NCI-H446 (cell line): ENCODE results near the gene PDX1.

Experiments
- DNase-seq, 2 experiments: peaks; one replicate each; lab custom pipeline; 2025; lab: John Stamatoyannopoulos, UW

PDX1 gene

DNA sequence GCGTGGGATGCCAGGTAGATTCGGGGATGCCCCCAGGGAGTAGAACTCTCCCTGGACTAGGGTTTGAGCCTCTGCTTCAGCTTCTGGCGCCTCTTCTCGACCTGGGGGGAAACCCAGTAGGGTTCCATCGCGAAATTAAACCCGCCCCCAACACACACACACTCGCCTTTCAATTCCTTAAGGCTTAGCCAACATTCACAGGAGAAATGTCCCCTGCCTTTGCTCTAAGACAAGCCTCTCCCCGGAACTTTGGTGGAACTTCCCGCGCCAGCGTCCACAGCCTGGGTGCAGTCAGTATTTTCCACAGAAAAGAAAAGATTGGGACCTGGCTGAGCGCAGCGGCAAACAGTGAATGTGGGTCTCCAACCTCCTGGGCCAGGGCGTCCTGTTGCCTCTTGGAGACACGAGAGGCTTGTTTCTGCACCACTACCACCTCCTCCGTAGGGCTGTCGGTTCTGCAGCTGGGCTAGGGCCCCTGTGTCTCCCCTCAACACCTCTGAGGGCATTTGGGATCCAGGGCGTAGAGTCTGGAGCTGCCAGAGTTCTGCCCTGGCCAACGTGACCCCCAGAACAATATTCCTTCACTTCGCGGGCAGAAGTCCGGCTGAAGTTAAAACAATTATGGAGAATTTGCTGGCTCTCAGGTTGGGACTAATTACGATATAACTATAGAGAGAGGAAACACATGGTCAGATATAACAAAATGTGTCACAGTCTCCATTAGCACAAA lies 3.2 kb downstream of the PDX1 start:
- no peak for DNase-seq

DNA sequence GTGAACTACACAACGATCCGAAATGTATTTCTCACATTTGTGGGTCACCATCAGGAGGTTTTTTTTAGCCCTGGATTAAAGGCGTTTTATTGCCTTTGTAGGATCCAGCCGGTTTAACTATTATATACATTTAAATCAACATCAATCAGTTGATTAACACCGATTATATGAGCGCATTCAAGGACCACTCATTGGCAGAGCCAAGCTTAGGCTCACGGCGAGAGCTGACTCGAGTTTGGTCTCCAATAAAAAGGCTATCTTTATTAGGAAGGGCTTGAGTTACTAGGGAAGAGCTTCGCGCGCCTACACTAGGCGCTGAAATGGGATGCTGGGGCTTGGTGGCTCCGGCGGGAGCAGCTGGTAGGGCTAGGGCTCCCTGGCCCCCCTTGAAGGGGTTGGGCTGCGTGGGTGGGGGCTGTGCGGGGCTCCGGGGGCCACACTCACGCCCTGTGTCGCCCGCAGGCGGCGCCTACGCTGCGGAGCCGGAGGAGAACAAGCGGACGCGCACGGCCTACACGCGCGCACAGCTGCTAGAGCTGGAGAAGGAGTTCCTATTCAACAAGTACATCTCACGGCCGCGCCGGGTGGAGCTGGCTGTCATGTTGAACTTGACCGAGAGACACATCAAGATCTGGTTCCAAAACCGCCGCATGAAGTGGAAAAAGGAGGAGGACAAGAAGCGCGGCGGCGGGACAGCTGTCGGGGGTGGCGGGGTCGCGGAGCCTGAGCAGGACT lies 4.2 kb downstream of the PDX1 start:
- no peak for DNase-seq

DNA sequence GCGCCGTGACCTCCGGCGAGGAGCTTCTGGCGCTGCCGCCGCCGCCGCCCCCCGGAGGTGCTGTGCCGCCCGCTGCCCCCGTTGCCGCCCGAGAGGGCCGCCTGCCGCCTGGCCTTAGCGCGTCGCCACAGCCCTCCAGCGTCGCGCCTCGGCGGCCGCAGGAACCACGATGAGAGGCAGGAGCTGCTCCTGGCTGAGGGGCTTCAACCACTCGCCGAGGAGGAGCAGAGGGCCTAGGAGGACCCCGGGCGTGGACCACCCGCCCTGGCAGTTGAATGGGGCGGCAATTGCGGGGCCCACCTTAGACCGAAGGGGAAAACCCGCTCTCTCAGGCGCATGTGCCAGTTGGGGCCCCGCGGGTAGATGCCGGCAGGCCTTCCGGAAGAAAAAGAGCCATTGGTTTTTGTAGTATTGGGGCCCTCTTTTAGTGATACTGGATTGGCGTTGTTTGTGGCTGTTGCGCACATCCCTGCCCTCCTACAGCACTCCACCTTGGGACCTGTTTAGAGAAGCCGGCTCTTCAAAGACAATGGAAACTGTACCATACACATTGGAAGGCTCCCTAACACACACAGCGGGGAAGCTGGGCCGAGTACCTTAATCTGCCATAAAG lies 4.8 kb downstream of the PDX1 start:
- no peak for DNase-seq

DNA sequence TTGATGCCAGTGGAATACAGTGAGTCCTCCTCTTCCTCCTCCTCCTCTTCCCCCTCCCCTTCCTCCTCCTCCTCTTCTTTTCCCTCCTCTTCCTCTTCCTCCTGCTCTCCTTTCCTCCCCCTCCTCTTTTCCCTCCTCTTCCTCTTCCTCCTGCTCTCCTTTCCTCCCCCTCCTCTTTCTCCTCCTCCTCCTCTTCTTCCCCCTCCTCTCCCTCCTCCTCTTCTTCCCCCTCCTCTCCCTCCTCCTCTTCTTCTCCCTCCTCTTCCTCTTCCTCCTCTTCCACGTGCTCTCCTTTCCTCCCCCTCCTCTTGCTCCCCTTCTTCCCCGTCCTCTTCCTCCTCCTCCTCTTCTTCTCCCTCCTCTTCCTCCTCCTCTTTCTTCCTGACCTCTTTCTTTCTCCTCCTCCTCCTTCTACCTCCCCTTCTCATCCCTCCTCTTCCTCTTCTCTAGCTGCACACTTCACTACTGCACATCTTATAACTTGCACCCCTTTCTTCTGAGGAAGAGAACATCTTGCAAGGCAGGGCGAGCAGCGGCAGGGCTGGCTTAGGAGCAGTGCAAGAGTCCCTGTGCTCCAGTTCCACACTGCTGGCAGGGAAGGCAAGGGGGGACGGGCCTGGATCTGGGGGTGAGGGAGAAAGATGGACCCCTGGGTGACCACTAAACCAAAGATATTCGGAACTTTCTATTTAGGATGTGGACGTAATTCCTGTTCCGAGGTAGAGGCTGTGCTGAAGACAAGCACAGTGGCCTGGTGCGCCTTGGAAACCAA lies 5.6 kb downstream of the PDX1 start:
- DNase-seq = no peak

DNA sequence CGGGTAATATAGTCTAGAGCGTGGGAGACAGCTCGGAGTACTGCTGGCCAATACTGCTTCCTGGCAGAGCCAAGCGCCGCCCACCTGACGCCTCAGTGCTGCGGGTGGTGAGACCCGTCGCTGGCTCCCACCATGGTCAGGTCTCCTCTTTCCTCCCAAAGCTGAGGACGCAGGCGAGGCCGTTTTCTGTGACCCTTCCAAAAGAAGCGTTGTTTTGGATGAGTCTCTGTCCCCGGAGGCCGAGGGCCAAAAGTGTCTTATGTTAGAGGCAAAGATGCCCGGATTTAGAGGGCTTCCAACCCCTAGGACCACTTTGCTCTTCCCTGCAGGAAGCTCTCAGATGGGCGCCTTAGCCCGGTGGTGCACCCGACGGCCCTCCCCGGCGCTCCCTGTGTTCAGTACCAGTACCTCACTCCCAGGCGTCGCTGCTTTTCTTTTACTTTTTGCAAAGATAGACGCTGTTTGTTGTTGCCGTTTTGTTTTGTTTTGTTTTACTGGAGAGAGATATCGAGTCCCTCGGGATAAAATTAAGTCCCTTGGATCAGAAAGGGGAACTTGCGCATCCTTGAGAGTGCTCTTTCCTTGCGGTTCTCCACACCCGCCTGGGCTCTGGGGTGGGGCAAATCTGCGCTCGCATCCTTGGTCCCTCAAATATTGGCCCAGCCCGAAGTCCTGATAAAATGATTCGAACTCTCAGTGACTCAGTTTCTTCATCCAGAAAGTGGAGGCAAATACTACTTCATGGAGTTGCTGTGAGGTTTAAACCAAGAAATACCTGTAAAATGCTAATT lies 7.0 kb downstream of the PDX1 start:
- DNase-seq = no peak

DNA sequence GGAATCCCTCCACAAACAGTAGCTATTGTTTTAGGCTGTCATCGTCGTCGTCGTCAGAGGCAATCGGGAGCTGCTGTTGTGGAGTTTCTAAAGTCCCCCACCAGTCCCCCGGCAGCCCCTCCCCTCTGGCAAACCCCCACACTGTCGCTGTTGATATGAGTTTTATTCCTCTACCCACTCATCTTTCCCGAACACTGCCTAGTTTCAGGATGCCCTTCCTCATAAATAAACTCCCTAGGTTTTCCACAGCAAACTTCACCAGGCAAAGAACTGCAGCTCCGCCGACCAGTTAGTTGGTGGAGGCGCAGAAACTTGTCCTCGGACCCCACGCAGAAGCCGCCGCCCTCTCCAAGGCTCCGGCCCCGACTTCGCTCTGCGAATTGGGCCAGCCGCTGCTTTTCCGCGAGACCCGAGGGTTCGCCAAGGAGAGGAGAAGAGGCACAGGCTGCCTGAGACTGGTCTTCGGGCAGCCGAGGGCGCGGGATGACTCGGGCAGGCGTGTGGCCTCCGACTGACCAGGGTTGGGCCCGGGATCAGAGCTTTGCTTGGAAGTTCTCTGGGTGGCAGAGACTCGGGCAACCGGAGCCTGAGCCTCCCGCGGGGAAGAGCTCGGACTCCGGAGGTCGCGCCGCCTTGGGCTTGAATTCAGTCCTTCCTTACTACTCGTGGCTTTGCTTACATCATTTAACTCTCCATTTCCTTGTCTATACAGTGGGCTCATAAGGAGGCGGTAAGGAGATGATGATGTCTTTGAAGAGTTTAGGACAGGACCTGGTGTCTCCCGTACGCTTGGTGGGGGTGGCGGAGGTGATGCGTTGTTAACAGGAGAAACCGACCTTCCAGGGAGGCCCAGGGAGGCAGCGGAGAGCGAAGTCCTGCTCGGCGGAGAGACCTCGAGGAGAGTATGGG lies 7.9 kb downstream of the PDX1 start:
- DNase-seq = no peak

DNA sequence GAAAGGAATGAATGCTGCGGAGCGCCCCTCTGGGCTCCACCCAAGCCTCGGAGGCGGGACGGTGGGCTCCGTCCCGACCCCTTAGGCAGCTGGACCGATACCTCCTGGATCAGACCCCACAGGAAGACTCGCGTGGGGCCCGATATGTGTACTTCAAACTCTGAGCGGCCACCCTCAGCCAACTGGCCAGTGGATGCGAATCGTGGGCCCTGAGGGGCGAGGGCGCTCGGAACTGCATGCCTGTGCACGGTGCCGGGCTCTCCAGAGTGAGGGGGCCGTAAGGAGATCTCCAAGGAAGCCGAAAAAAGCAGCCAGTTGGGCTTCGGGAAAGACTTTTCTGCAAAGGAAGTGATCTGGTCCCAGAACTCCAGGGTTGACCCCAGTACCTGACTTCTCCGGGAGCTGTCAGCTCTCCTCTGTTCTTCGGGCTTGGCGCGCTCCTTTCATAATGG lies 8.6 kb downstream of the PDX1 start:
- no peak for DNase-seq

DNA sequence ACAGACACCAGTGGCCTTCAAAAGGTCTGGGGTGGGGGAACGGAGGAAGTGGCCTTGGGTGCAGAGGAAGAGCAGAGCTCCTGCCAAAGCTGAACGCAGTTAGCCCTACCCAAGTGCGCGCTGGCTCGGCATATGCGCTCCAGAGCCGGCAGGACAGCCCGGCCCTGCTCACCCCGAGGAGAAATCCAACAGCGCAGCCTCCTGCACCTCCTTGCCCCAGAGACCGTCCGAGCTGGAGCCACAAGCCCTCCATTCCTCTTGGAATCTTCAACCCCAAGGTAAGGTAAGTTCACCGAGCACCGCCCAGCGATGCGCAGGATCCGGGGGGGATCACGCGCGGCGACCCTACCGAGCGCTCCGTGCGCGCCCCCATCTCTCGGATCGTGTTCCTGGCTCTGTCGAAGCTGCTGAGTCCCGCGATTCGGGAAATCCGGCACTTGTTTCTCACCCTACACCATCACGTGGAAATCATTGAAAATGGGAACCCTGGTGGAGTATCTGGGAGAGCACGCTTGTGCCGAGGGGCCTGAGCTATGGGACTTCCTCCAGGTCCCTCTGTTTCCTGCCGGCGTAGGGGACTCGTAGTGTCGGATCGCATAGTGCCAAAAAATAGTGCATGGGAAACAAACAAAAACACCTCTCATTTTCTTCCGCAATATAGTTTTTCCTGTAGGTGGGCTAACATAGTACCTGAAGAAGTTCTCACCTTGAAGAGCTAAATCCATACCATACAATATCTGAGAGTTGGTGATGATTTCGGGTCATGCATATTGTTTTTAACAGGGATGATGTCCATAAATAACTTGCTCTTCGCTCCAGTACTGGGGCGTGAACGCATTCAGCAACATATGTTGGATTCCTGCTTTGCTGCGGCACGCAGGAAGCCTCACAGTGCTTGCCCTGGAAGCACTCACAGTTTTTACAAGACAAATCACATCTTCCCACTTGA lies 9.3 kb downstream of the PDX1 start:
- no peak for DNase-seq

DNA sequence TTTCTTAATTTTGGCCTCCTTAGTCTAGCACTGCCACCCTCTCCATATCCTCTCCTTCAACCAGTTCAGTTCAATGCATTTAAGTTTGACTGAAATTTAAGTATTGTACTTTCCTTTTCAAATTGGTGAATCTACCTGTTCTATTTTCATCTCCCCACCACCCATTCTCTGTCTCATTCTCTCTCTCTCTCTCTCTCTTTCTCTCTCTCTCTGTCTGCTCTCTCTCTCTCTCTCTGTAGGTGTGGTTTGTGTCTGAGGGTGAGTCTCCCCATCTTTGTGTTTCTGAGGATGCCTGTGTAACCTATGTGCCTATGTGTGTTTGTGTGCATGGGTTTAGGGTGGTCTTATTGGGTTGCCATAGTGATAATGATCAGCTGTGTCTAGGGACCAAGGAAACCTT lies 10.1 kb downstream of the PDX1 start:
- DNase-seq = no peak

DNA sequence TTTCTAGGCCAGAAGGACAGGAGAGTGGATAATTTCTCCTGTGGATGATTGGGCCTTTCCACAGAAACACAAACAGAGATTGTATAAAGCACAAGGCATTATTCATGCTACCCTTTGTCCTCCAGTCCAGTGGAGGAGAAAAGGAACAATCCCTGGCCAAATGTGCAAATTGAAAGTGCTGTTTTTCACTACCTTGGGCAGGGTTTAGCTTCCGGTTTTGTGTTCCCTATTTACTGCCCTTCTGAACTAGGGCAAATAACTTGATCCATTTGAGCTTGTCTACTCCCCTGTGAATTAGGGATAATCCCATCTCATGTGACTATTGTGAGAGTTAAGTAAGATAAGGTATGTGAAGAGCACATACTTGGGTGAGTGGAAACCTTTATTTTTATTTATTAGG lies 13.3 kb downstream of the PDX1 start:
- DNase-seq = no peak

DNA sequence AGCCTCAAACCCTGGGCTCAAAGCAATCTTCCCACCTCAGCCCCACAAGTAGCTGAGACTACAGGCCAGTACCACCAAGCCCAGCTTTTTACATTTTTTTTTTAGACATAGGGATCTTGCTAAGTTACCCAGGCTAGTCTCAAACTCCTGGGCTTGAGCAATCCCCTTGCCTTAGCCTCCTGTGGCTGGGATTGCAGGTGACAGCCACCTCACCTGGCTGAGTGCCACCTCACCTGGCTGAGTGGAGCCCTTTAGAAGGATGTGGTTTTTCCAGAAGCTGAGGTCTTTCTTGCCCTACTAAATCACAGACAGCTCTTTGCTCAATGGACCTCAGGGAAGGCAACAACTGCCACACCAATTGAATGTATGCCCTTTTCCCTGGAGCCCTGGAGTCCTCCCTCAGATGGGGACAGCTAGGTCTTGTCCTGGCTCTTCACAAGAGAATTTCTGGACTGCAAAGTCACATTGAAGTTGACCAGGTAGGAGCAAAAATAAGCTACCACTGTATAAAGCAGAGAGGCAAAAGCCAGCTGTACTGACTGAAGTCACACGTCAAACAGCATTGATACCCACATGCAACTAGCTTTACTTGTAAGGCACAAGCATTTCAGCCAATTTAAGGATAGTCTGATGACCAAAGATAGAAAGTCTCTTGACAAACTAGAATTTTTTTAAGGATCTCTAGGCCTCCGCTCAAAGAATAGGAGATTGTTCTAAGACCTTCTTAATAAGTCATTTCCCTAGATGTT lies 14.0 kb downstream of the PDX1 start:
- DNase-seq = no peak

DNA sequence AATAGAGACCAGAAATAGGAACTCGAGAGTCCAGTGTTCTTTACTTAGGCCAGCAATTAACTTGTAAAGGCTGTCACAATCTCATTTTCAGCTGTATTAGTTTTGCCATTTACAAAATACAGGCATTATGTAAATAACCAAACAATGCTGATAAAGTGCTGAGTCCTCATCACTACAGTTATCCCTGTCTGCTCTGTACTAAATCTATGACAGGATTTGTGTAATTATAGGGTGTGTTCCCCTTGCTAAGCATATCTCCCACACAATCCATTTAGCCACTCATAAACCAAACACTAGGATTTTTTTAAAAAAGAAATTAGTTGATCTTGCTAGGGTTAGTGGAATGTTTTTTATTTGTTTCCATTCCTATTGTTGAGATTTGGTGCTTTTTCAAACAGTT lies 23.2 kb downstream of the PDX1 start:
- no peak for DNase-seq

DNA sequence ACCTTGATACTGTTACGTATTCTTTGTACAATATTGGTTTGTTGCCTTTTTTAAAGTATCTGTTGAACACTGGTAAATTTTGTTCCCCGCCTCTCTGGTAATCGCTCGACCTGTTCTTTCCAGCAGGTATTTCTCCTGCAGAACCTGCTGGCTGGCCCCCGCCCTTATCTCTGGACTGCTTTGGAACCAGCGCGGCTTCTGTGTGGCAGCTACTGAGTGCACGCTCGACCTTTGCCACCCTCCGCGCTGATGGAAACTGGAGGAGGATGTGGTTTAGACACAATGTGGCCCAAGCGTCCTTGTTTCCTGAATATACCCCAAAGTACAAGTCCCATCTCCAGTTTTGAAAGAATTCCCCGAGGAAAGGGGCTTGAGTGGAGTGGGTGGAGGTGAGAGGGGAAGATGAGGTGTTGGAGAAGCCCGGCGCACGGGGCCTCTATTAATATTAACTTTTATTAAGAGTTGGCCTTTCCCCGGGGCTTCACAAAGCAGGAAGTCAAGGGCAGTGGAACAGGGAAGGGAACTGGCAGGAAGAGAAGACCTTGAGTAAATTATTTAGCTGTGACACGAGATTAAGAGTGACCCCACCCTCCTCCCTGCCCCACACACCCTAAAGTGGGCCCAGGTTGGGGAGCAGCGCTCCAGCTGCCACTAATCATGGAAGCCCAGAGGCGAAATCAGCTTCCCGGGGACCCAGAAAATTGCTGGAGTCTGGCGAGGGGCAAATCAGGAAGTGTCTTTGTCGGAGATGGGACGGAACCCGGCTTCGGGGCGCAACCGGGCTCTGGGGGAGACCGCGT lies 33.3 kb downstream of the PDX1 start:
- no peak for DNase-seq

DNA sequence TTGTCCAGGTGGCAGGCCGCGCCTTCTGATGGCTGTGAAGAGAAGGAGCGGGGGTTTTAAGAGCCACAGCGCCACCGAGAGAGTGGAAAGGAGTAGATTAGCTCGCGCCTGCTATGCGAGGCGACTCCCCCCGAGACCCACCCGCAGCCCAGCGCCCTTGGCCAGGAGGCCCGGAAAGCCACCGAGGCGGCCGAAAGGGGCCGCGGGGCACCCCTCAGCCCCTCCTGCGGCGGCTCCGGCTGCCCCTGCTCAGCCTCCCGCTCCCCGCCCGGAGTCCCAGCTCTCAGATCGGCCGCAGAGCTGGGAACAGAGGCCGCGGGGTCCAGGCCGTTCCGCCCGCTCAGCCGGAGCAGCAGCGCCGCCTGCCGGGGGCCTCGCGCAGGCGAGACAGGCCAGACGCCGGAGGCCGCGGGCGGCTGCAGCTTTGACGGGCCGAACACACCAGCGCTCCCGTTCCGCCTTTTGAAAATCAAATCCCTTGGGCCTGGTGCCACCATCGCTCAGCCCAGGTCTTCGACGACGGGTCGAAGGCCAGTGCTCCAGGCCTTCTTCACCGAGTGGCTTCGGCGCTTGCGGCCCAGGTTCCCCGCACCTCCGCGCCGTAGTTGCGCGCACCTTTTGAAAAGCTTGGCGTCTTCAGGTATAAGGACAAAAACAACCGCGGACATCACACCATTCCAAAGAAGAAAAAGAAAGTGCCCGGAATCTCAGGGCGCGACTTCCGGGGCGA lies 34.0 kb downstream of the PDX1 start:
- peak in 1 of 2 experiments; percentile 63 for DNase-seq

DNA sequence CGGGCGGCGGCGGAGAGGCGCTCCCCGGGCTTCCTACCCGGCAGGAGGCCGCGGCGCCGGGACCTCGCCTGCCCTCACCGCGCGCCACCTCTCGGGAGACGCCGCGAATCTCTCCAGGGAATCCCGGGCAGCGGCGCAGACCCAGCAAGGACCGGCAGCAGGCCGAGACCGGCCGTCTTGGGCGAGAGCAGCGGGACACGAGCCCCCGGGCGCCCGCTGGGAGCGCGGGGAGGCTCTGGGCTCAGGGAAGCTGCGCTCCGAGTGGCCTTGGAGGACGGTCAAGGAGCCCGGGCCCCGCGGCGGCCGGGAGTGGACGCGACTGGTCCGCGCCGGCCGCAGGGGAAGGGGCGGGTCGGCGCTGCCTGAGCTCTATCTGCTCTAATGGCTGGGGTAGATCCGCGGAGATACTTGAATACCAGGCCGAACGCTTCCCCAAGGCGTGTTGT lies 34.6 kb downstream of the PDX1 start:
- DNase-seq = no peak

DNA sequence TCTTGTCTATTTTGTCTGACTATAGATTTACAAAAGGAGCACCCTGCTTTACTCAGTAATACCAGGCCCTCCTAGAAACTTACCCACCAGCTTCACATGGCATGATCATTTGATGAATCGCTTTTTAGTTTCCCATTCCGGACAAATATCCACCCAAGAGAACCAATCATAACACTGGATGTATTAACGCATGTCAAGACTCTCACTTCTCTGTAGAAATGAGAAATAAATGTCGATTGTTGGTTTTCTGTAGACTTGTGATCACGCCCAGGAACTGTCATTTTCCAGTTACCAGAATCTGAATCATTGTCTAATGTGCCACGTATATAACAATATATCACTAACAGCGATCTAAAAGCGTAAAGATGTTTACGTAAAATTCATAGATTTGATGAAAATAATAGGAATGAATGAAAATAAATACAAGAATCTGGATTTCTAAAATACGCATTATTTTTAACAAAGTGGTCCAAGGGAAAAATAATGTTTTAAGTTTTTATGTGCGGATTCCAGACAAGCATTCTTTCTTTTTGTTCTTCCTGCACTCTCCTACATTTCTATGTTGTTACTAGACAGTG lies 35.3 kb downstream of the PDX1 start:
- no peak for DNase-seq
